IMR-90 (cell line): ENCODE data around the gene ARHGAP32. TPM values are rescaled to one million over a fixed set of nuclear protein-coding genes. Genes with fewer than 3 reads are reported as not detected.

ENCODE experiments used
- ATAC-seq: fragments of 200-7000 bp; cut with Tn5 transposase; 2 replicates; pipeline ENCODE4 v1.9.1; 2020; ENCODE audit warnings: low read depth, mild to moderate bottlenecking, moderate library complexity
- BruUV-seq: library from RNA; stranded (reverse); fragments of 400-500 nt; replicated peaks from 2 replicates; lab custom pipeline; 2021; lab: Mats Ljungman, UMichigan
- CTCF ChIA-PET: fragments of 300-600 bp; formaldehyde crosslinking; extraction: SDS; loops from one replicate; lab custom pipeline; 2021; ENCODE audit warnings: antibody characterized with exemption; lab: Yijun Ruan, JAX
- POLR2A ChIA-PET: fragments of 300-600 bp; sonication (Branson Sonifier 250); formaldehyde crosslinking; loops from one replicate; lab custom pipeline; 2022; ENCODE audit warnings: antibody characterized with exemption; ENCODE audit not compliant: unreplicated experiment; lab: Charles Lee
- DNase-seq: peaks from one replicate; pipeline ENCODE4 v3.0.0; 2013
- H2AFZ ChIP-seq: replicated peaks from 2 replicates; pipeline ENCODE3; 2013; ENCODE audit warnings: low read length, mild to moderate bottlenecking; ENCODE audit not compliant: poor library complexity
- H2AK5ac ChIP-seq: 2 replicates; pipeline ENCODE4 v1.6.1; 2013; ENCODE audit warnings: low read depth, low read length, inconsistent platforms
- H2AK9ac ChIP-seq: replicated peaks from 2 replicates; pipeline ENCODE3; 2013; ENCODE audit warnings: mild to moderate bottlenecking, low read depth, low read length, moderate library complexity; ENCODE audit not compliant: poor library complexity
- H2BK120ac ChIP-seq: 2 replicates; pipeline ENCODE4 v1.6.1; 2013; ENCODE audit warnings: low read depth, low read length, inconsistent platforms
- H2BK15ac ChIP-seq: 3 replicates; pipeline ENCODE4 v1.6.1; 2013; ENCODE audit warnings: low read depth, low read length, inconsistent platforms
- H2BK20ac ChIP-seq: 2 replicates; pipeline ENCODE4 v1.6.1; 2013; ENCODE audit warnings: low read depth, mild to moderate bottlenecking, inconsistent platforms, low read length, moderate library complexity
- H2BK5ac ChIP-seq: 2 replicates; pipeline ENCODE4 v1.6.1; 2013; ENCODE audit warnings: mild to moderate bottlenecking, low read depth, low read length, inconsistent platforms; ENCODE audit not compliant: poor library complexity, severe bottlenecking
- H3K14ac ChIP-seq: replicated peaks from 2 replicates; pipeline ENCODE4 v1.6.1; 2013; ENCODE audit warnings: low read depth, low read length, inconsistent platforms
- H3K18ac ChIP-seq: 2 replicates; pipeline ENCODE4 v1.6.1; 2013; ENCODE audit warnings: low read depth, low read length, control low read depth
- H3K23ac ChIP-seq: 2 replicates; pipeline ENCODE4 v1.6.1; 2013; ENCODE audit warnings: low read depth, low read length, inconsistent platforms
- H3K27ac ChIP-seq: 2 replicates; pipeline ENCODE4 v1.5.1; 2013; ENCODE audit warnings: mild to moderate bottlenecking, control low read depth, low read length; ENCODE audit not compliant: insufficient read depth
- H3K27me3 ChIP-seq: 2 replicates; pipeline ENCODE4 v1.6.1; 2013; ENCODE audit warnings: low read length; ENCODE audit not compliant: control insufficient read depth, insufficient read depth
- H3K36me3 ChIP-seq: 2 replicates; pipeline ENCODE4 v1.6.1; 2013; ENCODE audit warnings: low read length, mixed read lengths; ENCODE audit not compliant: control insufficient read depth, insufficient read depth
- H3K4ac ChIP-seq: 2 replicates; pipeline ENCODE4 v1.6.1; 2013; ENCODE audit warnings: low read depth, low read length, inconsistent platforms
- H3K4me1 ChIP-seq: 2 replicates; pipeline ENCODE4 v1.6.1; 2013; ENCODE audit warnings: low read length, mixed read lengths; ENCODE audit not compliant: control insufficient read depth, insufficient read depth
- H3K4me2 ChIP-seq: 2 replicates; pipeline ENCODE4 v1.6.1; 2013; ENCODE audit warnings: low read depth, mild to moderate bottlenecking, control low read depth, low read length, moderate library complexity
- H3K4me3 ChIP-seq: 2 replicates; pipeline ENCODE4 v1.5.1; 2013; ENCODE audit warnings: low read depth, mild to moderate bottlenecking, control low read depth, low read length, moderate library complexity; ENCODE audit not compliant: insufficient read depth
- H3K56ac ChIP-seq: 2 replicates; pipeline ENCODE4 v1.6.1; 2013; ENCODE audit warnings: low read length, inconsistent platforms; ENCODE audit not compliant: insufficient read depth; ENCODE audit errors: extremely low read depth
- H3K79me1 ChIP-seq, 2 experiments: 2 replicates each; pipeline ENCODE4 v1.6.1; 2013; ENCODE audit warnings: low read length in 2 of 2, inconsistent platforms in 1 of 2, low read depth in 1 of 2
- H3K9ac ChIP-seq: 2 replicates; pipeline ENCODE4 v1.6.1; 2013; ENCODE audit warnings: low read depth, low read length, control low read depth
- H3K9me1 ChIP-seq: 2 replicates; pipeline ENCODE4 v1.6.1; 2013; ENCODE audit warnings: low read length, inconsistent platforms; ENCODE audit not compliant: insufficient read depth
- H3K9me3 ChIP-seq: 2 replicates; pipeline ENCODE4 v1.6.1; 2013; ENCODE audit warnings: low read length; ENCODE audit not compliant: control insufficient read depth, insufficient read depth
- H4K20me1 ChIP-seq: 2 replicates; pipeline ENCODE4 v1.6.1; 2013; ENCODE audit warnings: low read length, inconsistent platforms; ENCODE audit not compliant: insufficient read depth
- H4K5ac ChIP-seq: 2 replicates; pipeline ENCODE4 v1.6.1; 2013; ENCODE audit warnings: mild to moderate bottlenecking, low read depth, low read length, control low read depth
- H4K8ac ChIP-seq, 2 experiments: 2 replicates each; pipeline ENCODE4 v1.6.1; 2013; ENCODE audit warnings: low read depth in 2 of 2, low read length in 2 of 2, control low read depth in 1 of 2, inconsistent platforms in 1 of 2
- H4K91ac ChIP-seq: 2 replicates; pipeline ENCODE4 v1.6.1; 2013; ENCODE audit warnings: low read depth, low read length, inconsistent platforms; ENCODE audit not compliant: insufficient read depth
- MXI1 ChIP-seq: IDR thresholded peaks from 2 replicates; pipeline ENCODE4 v1.6.1; 2012; ENCODE audit warnings: low read depth, mild to moderate bottlenecking, low read length, moderate library complexity, borderline replicate concordance
- WGBS, 2 experiments: methylation state at CpG; one replicate each; pipeline versions ENCODE4 v1.1.5 to v1.1.7; 2013; ENCODE audit warnings: missing lambda C conversion rate in 2 of 2; ENCODE audit not compliant: insufficient read length in 1 of 2; ENCODE audit errors: extremely low coverage in 2 of 2; 5-methylcytosine and 5-hydroxymethylcytosine counted together
- dilution Hi-C: fragments of 300-500 bp; cut with HindIII; formaldehyde crosslinking; loops from one replicate; pipeline ENCODE4 v1.14.3; 2018; ENCODE audit warnings: low sequenced_read_pairs; ENCODE audit not compliant: unreplicated experiment
- in situ Hi-C: fragments of 300-500 bp; cut with MboI; formaldehyde crosslinking; loops from 3 replicates; pipeline ENCODE4 v1.14.3; 2019; ENCODE audit warnings: low sequenced_read_pairs, inconsistent platforms, mixed read lengths
- intact Hi-C: fragments of 100-400 bp; cut with micrococcal nuclease; formaldehyde crosslinking; loops from 2 replicates; pipeline ENCODE4 v1.10.0; 2022
- polyA plus RNA-seq, 3 experiments: library from polyadenylated mRNA; depleted of rRNA; stranded (reverse); fragments of >200 nt; gene quantifications; 2 replicates each; pipeline ENCODE4 v1.2.3, GENCODE V29; 2012; ENCODE audit warnings: low replicate concordance in 1 of 3
- total RNA-seq: library from RNA; depleted of rRNA; stranded (reverse); fragments of >200 nt; gene quantifications from 2 replicates; pipeline ENCODE4 v1.2.3, GENCODE V29; 2012

Gene ARHGAP32
- total and polyA plus RNA-seq, 2 of the 4 experiments (the other 2 are of a cell fraction): 4.1 to 8.4 TPM

DNA sequence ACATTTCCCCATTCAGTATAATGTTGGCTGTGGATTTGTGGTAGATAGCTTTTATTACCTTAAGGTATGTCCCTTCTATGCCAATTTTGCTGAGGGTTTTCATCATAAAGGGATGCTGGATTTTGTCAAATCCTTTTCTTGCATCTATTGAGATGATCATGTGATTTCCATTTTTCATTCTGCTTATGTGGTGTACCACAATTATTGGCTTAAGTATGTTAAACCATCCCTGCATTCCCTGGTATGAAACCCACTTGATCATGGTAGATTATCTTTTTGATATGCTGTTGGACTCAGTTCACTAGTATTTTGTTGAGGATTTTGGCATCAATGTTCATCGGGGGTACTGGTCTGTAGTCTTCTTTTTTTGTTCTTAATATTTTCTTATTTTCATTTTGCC lies 44.7 kb upstream of the ARHGAP32 start:
- no peak for TF ChIP-seq MXI1
- Histone ChIP-seq H2BK5ac (no peak overlapping the region), H3K9me3 (no peaks in the 10 kb centered on the region), H2BK15ac (no peak overlapping the region), H3K4me2 (no peak overlapping the region), H3K27ac (no peak overlapping the region), H4K91ac (no peak overlapping the region), H2AK9ac (no peak overlapping the region), H4K5ac (no peak overlapping the region), H3K4me3 (no peak overlapping the region), H2AK5ac (no peak overlapping the region), H2BK20ac (no peak overlapping the region), H2AFZ (no peak overlapping the region), H3K36me3 (no peaks in the 10 kb centered on the region; the same call in 1 of the 2 replicates), H3K27me3 (no peaks in the 10 kb centered on the region), H3K23ac (no peak overlapping the region), H3K18ac (no peak overlapping the region), H3K9me1 (0 out of 2 replicates have a peak, but pooled peaks cover 2% of the 10 kb centered on the region), H4K20me1 (no peaks in the 10 kb centered on the region), H3K56ac (no peak overlapping the region), H3K14ac (no peak overlapping the region), H2BK120ac (no peak overlapping the region), H3K9ac (no peak overlapping the region), H3K79me1 (peaks cover 2 to 6% of the 10 kb centered on the region in 2 experiments; a peak in 3 of 4 replicates), H3K4me1 (no peaks in the 10 kb centered on the region), H4K8ac (no peak overlapping the region), H3K4ac (no peak overlapping the region)
- no TSS peak for BruUV-seq
- DNase-seq: no peak
- dilution Hi-C loops (no loop called here), intact Hi-C loops (no loop called here), in situ Hi-C loops (no loop called here)
- ChIA-PET POLR2A (no interaction called here), CTCF (no interaction called here)
- no CpG with 5 or more reads among the region's 1 CpG for WGBS, 2 experiments
- ATAC-seq: no peak
